NCI-H2171 treated with DMSO at 0.1 percent for 48 hours (cell line): ENCODE data around the gene MYOCD.
"Not testable (repeated sequence)": the region's sequence is repeated elsewhere in the genome, so short reads cannot be mapped to it uniquely, and the experiment has no call there.

Experiments used
- DNase-seq: peaks from one replicate; lab custom pipeline; 2025; lab: John Stamatoyannopoulos, UW

MYOCD gene, protein sequence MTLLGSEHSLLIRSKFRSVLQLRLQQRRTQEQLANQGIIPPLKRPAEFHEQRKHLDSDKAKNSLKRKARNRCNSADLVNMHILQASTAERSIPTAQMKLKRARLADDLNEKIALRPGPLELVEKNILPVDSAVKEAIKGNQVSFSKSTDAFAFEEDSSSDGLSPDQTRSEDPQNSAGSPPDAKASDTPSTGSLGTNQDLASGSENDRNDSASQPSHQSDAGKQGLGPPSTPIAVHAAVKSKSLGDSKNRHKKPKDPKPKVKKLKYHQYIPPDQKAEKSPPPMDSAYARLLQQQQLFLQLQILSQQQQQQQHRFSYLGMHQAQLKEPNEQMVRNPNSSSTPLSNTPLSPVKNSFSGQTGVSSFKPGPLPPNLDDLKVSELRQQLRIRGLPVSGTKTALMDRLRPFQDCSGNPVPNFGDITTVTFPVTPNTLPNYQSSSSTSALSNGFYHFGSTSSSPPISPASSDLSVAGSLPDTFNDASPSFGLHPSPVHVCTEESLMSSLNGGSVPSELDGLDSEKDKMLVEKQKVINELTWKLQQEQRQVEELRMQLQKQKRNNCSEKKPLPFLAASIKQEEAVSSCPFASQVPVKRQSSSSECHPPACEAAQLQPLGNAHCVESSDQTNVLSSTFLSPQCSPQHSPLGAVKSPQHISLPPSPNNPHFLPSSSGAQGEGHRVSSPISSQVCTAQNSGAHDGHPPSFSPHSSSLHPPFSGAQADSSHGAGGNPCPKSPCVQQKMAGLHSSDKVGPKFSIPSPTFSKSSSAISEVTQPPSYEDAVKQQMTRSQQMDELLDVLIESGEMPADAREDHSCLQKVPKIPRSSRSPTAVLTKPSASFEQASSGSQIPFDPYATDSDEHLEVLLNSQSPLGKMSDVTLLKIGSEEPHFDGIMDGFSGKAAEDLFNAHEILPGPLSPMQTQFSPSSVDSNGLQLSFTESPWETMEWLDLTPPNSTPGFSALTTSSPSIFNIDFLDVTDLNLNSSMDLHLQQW

DNA sequence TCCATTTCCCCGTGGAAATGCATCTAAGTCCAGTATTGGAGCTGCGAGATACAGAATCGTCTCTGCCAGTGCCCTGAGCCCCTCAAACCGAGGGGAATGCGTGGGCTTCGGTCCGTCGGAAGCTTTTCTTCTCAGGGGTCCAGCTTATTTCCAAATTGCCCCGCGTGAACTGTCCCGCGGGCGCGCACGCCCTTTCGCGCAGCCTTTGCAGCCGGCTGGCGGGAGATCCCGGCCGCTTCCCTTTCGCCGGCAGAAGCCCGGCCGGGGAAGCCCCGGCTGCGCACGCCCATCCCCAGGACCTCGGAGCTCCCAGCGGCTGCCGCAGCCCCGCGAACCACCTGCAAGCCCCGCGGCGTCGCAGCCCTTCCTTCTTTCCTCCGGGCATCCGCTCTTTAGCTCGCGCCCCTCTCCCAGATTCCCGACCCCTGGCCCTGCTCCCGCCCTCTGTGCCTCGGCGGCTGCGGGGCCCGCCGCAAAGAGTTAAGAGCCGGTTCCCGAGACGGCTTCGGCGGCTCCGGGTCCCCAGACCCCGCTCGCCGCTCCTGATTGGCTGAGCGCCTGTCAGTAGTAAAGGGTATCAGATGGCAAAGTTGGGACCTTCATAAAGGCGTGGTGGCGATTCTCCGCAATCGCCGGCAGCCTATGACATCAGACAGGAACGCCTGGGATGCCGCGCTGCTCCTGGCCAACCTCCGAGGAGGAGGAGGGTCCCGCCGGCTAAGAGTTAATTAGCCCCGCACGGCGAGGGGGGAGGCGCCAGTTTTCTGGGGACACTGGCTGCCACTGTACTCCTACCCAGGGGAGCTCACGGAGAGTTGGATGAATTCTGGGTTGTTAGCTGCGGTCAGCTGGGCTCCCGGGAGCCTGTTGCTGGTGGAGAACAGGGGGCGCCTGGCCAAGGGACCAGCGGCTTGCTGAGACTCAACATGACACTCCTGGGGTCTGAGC lies at the start of gene MYOCD:
TSS of gene MYOCD (plus strand) at position 628 of the 948 bp plus-strand sequence. CDS start at position 927, 299 bp downstream.
- no peak for DNase-seq

DNA sequence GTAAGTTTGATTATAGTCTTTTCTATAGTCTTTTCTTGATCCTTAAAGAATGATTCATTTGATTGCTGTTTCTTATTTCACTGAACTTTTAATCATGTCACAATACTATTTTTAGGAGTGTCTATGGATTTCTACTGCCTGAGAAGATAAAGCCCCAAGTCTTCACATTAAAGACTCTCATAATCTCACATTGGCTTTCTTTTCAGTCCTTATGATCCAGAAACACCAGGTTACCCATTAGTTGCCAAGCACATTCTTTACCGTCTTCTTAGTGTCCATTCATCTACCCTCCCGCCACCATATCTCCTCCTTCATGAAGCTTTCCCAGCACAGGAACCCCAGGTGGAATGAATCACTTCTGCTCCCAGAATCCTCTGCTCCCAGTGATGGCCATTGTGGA lies 49.5 kb upstream of the MYOCD start:
- DNase-seq: no peak

DNA sequence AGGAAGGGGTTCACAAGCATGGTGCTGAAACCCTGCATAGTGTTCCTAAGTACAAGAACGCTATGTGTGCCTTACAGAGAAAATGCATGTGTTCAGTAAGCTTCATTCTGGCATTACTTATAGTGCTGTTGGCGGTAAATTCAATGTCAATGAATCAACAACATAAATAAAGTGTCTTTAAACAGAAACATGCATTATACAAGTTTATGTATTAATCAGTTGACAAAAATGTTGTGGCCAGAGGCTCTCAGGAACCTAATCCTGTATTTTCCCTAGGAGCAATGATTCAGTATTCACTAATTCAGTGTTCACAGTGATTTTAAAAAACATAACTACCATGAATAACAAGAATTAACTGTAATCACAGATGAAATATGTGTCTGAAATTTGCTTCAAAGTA lies 47.1 kb upstream of the MYOCD start:
- DNase-seq: no peak

DNA sequence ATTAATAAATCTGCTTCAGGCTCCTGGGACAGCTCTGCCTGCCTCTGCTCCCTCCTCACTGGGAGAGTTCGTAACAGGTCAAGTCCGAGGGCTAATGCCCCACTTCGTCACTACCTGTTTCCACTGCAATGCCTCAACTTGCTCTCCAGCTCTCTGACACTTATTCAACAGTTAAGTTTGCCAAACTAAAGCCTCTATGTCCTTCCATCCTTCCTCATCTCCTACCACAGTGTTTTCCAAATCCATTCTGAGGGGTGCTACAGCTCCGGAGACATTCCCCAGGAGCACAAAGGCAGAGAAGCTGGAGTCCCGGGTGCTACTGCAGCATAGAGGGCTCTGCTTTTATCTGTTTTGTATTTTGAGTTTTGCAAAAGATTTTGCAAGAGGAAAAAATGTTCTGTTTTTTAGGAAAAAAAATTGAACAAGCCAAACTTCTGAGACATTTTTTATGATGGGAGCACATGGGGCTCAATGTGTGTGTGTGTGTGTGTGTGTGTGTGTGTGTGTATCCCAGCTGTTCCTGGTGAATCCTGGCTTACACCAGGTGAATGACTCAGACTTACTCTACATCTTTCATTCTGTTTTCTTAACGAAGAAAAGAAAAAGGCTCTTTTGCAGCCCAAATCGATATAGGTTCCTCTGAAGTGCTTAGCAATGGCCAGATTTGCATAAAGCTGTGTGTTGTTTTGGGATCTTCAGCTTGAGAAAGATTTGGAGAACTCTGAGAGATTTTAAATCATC lies 46.1 kb upstream of the MYOCD start:
- no peak for DNase-seq

DNA sequence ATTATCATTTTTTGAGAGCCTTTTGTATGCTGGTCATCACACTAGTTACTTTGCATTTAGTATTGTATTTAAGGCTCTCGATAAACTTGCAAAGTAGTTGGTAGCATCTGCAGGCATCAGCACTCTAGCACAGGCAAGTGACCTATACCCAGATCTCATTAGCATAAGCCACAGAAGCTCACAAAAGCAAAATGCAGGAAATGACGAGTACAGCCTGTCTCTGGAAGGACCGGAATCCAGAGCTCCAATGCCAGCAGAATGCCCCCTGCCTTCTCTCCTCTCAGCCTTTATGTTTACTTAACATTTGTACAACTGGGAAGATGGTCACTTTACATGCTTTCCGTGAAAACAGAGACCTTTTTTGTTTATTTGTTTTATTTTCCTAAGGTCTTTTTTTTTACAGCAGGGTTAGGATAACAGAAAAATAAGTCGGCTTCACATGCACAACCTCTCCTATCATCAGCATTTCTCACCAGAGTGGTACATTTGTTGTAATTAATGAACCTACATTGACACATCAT lies 45.4 kb upstream of the MYOCD start:
- DNase-seq: no peak

DNA sequence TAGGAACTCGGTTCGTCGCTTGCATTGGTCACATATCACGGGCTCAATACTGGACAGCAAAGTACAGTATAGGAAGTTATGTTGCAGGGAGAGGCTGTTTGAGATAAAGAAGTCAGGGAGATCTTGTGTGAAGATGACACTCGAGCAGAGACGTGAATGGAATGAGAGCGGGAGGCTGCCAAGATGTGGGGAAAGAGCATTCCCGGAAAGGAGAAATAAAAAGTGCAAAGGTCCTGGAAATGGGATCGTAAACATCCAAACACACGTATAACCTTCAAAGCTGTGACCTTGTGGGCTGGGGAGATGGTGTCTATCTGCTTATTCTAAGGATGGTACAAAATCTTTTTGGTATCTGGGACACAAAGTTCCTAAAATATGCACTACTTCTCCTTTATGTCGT lies 43.0 kb upstream of the MYOCD start:
- no peak for DNase-seq

DNA sequence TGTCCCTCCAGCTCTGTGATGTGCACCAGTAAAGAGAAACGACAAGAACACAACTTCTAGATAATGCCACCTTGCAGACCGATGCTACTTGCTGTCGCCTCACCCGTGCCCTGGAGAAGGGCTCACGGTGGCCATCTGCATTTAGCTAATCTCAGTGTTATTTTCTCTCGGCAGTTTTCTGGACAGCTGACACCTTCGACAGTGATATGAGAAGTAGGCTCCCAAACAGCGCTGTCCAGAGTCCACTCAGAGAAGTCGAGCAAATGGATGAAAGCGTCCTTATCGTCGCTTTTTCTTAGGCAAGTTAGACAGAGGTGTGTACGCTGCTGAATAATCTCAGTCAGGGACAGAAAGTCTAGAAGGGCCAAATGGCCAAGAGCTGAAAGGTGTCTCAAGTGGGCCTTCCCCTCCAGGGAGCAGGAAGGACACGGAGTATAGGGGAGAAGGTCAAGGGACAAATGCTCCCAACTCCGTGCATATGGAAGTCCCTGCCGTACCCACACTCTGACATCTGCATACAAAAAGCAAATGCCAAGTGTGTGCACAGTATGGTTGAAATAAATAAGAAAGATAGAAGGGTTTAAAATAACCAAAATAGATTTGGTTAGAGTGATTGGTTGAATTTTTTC lies 42.4 kb upstream of the MYOCD start:
- no peak for DNase-seq

DNA sequence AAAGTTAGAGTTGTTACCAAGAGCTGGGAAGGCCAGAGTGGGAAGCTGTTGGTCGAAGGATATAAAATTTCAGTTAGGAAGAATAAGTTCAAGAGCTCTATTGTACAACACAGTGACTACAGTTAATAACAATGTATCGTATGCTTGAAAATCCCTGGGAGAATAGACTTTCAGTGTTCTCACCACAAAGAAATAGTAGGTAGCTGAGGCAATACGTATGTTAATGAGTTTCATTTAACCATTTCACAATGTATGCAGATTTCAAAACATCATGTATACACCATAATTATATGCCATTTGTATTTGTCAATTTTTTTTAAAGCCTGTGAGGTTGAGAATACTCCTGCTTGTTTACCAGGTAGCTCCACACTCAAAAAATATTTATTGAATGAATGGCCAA lies 41.5 kb upstream of the MYOCD start:
- no peak for DNase-seq

DNA sequence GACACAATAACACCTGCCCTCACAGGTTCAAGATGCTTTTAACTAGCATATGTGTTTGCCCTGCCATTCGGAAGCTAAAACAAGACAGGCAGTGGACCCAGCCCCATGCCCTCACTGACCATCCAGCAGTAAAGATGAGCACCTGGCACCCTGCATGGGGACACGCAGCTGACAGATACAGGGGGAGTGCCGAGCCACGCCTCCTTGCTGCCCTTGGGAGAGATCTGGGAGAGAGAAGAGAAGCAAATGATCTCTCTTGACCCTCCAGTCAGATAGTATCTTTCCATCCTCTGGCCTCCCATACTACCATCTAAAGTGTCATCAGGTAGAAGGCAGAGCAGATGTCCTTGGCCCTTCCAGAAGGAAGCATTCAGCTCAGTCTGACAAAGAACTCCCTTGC lies 40.6 kb upstream of the MYOCD start:
- DNase-seq: no peak

DNA sequence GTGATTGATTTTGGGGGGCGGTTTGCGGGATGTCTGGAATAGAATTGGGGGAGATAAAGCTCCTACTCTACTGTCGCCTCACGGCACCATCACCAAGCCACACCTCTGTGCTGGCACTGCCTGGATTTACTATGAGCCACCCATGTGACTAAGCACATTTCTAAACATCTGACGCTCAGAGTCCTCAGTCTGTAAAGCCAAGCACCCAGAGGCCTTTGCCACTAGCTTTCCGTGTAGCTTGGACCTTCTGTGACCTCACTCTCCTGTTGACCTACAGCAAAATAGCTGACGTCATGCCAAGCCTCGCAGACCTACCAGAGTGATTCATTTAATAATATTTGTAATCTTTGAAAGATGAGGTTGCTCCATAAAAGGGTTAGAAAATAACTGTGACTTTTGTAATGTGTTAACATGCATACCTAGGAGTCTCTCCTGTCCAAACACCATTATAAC lies 38.5 kb upstream of the MYOCD start:
- DNase-seq: no peak

DNA sequence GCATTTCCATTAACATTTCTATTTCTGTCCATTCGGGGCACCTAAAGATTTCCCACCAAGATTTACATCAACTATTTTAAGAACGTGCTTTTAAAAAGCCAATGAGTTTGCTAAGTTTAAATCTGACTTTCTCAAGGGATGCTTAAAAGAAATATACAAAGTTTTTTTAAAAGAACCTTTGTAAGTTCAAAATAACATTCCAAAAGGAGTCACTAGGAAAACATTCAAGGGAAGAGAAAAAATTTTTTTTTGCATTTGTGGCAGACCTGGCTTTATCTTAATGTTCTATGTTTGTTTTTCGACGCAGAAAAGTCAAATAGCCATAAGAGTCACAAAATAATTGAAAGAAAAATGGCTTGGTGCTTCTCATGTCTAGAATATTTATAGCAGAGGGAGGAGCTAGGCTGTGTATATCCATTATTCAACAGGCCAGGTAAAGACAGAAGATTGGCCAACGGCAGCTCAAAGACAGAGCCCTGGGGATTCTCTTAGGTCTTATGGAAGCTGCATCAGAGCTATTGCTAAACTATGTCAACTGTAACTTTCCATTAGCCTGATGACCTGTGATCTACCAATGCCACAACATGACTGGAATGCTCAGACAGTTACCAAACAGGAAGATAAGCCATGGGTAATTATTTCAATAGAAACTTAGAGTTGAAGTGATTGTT lies 37.8 kb upstream of the MYOCD start:
- DNase-seq: no peak

DNA sequence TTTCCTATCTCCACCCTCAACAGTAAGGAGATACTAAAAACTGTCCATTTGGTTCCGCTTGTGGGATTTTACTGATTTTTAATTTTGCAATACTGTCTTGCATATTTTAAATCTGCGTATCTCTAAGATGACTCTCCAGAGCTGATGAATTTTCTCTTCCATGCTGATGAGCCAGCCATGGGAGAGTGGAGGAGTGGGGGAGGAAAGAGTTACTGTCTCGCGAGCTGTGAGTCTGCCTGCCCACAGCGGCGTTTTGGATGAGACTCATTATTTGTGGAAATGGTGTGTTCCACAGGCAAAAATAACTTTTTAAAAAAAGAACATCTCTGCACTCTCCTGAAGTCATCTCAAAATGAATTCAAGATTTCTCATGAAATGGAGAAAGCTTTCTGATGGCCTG lies 34.6 kb upstream of the MYOCD start:
- no peak for DNase-seq

DNA sequence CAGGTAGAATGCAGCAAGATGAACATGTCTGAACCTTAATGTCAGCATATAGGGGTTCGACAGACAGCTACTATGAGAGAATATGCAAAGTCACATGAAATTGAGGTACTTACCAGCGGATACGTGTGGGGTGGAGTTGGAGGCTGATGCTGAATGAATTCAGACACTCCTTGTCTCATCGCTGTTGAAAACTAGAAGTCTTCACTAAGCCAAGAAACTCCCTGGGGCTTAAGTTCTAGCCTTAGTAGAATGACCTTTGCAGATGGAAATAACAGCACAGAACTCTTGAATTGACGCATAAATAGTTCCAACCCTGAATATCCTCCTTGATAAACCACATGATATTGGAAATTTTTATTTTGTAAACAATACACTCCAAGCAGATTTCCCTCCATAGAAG lies 32.9 kb upstream of the MYOCD start:
- DNase-seq: no peak

DNA sequence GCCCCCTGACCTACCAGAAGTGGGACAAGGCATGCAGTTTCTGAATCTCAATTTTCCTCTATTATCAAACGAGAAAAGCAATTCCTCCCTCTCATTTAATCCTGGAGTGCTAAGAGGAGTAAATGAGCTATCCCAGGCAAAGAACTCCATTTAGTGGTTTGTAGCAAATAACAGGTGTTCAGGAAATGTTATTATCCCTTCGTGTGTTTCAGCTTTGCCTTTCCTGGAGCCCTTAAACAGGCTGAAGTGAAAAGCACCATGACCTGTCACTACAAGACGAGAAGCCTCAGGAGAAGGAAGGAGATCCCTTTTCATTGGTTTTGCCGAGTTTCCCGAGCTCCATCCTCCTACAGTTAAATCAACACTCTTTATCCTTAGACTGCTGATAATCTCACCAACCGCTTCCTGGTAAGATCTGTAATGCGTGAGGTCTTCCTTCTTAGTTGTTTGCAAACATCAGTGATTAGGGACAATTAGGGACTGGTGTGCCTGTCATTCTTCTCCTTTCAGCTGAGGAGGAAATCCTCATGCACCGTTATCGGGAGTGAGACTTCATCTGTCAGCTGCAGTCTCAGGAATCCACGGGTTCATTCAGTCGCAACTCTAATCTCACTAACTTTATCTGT lies 30.8 kb upstream of the MYOCD start:
- DNase-seq: no peak

DNA sequence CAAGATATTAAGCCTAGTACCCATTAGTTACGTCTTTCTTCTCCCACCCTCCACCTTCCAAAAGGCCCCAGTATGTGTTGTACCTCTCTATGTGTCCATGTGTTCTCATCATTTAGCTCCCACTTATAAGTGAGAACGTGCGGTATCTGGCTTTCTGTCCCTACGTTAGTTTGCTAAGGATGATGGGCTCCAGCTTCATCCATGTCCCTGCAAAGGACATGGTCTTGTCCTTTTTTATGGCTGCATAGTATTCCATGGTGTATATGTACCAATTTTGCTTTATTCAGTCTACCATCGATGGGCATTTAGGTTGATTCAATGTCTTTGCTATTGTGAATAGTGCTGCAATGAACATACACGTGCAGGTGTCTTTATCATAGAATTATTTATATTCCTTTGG lies 29.7 kb upstream of the MYOCD start:
- DNase-seq: not testable (repeated sequence)

DNA sequence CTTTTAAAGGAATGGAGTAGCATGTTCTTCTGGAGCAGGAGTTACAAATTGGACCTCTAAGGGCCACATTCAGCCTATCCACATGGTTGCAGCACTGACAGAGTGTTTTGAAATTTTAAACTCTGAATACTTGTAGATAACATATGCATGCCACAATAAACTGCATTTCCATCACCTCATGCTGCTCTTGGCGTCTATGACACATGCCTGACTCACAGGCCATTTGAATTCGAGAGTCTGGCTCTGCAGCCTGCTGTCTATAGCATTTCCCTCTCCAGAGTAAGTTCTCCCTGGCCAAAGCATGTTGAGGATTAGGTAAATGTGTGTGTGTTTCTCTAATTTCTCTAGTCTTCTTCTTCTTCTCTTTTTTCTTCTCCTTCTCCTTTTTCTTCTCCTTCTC lies 28.7 kb upstream of the MYOCD start:
- no peak for DNase-seq

DNA sequence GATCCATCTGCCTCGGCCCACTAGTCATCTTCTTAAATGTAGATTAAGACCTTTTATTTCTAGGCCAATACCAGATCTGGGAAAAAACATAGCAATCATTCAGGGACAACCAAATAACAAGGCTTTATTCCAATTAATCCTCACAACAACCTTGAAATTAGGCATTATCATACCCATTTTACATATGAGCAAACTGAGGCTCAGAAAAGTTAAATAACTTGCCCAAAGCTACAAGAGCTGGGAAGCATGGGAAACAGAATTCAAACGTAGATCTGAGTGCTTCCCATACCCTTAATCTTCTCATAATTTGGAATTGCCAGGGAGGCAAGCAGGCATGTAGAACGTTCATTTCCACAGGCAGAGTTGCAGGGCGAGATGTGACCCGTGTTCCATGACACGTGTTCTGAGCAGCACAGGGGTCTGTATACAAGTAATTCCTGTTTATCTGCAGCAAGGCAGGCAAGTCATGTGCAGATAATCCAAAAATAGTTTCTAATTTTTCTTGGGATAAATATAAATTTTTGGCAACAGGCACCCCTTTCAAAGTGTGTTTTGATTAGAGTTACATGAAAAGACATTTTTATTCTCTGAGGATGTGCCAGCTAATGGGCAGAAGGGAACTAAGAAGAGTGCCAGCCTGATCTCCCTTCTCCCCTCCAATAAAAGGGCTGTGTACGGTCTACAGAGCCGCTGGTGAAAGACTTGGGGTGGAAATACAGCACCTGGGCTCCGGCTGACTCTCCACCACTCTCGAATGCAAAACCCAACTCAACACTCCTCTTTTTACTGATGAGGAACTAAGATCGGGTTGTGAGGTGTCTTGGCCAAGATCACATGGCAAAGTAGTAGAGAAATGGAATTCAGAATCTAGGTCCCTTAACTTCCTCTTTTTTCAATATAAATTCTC lies 27.7 kb upstream of the MYOCD start:
- no peak for DNase-seq

DNA sequence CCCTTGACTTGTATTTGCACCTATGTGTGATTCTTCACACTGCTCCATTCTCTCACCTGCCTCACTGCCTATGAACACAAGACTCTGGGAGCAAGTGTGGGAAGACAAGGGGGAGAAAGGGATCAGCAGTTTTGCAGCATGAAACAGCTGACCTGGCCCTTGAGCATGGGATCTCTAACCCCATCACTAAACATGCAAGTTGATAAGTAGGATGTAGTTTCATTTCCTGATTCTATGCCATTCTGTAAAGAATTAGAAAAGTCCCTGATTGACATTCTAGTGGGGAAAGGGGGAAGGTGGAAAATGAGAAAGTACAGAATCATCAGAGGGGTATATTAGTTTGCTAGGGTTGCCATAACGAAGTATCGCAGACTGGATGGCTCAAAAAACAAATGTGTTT lies 25.3 kb upstream of the MYOCD start:
- DNase-seq: no peak
